ENCODE results near the gene CRCP.
A peak's percentile ranks its signal among the peaks of the same experiment; 100 is the strongest.
"Not testable (repeated sequence)": the region's sequence is repeated elsewhere in the genome, so short reads cannot be mapped to it uniquely, and the experiment has no call there.

CRCP gene

GRCh38 chr7:66099232-66099550 lies 15.5 kb upstream of the CRCP start:
- ATAC-seq (ENCODE audit: low read depth) (no peak), DNase-seq (ENCODE audit: low spot score) (no peak)
- Histone ChIP-seq H3K4me3 (ENCODE audit: severe bottlenecking) (no peak overlapping the region), H3K9me3 (ENCODE audit: severe bottlenecking) (no peaks in the 10 kb centered on the region), H3K27me3 (ENCODE audit: insufficient read depth, poor library complexity, severe bottlenecking) (no peaks in the 10 kb centered on the region), H3K36me3 (ENCODE audit: low read depth) (no peaks in the 10 kb centered on the region), H3K4me1 (ENCODE audit: insufficient read depth, poor library complexity, severe bottlenecking) (peaks cover 8% of the 10 kb centered on the region), H3K27ac (ENCODE audit: poor library complexity, severe bottlenecking) (peak overlapping the region; percentile 87)
- TF ChIP-seq CTCF (IDR thresholded peaks at IDR 0.05; ENCODE audit: poor library complexity, severe bottlenecking): no peak

GRCh38 chr7:66099551-66100407 lies 14.9 kb upstream of the CRCP start:
- ATAC-seq (ENCODE audit: low read depth) (peak; percentile 92), DNase-seq (ENCODE audit: low spot score) (peak; percentile 84)
- Histone ChIP-seq H3K27ac (ENCODE audit: poor library complexity, severe bottlenecking) (peak overlapping the region; percentile 87), H3K9me3 (ENCODE audit: severe bottlenecking) (no peaks in the 10 kb centered on the region), H3K36me3 (ENCODE audit: low read depth) (no peaks in the 10 kb centered on the region), H3K27me3 (ENCODE audit: insufficient read depth, poor library complexity, severe bottlenecking) (no peaks in the 10 kb centered on the region), H3K4me1 (ENCODE audit: insufficient read depth, poor library complexity, severe bottlenecking) (peaks cover 8% of the 10 kb centered on the region), H3K4me3 (ENCODE audit: severe bottlenecking) (peak overlapping the region; percentile 13)
- no peak for TF ChIP-seq CTCF (IDR thresholded peaks at IDR 0.05; ENCODE audit: poor library complexity, severe bottlenecking)

- TF ChIP-seq CTCF (IDR thresholded peaks at IDR 0.05; ENCODE audit: poor library complexity, severe bottlenecking): no peak
- Histone ChIP-seq H3K27me3 (ENCODE audit: insufficient read depth, poor library complexity, severe bottlenecking) (no peaks in the 10 kb centered on the region), H3K4me3 (ENCODE audit: severe bottlenecking) (peak overlapping the region; percentile 13), H3K36me3 (ENCODE audit: low read depth) (no peaks in the 10 kb centered on the region), H3K4me1 (ENCODE audit: insufficient read depth, poor library complexity, severe bottlenecking) (peaks cover 11% of the 10 kb centered on the region), H3K9me3 (ENCODE audit: severe bottlenecking) (no peaks in the 10 kb centered on the region), H3K27ac (ENCODE audit: poor library complexity, severe bottlenecking) (peak overlapping the region; percentile 87)
- no peak for DNase-seq (ENCODE audit: low spot score)
- 0 out of 3 replicates have a peak, but pooled peaks have one; percentile 2 for ATAC-seq (ENCODE audit: low read depth)
These were observed 14.1 kb upstream of the CRCP start for GRCh38 chr7:66100408-66101050.

DNA sequence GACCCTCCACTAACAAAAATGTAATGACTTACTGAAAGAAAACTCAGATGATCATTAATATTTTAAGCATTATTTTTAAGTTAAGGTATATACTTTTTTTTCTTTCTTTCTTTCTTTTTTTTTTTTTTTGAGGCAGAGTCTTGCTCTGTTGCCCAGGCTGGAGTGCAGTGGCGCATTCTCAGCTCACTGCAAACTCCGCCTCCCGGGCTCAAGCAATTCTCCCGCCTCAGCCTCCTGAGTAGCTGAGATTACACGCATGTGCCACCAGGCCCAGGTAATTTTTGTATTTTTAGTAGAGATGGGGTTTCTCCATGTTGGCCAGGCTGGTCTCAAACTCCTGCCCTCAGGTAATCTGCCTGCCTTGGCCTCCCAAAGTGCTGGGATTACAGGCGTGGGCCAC lies 12.5 kb upstream of the CRCP start:
- not testable (repeated sequence) for H3K9me3 ChIP-seq (ENCODE audit: severe bottlenecking); DNase-seq (ENCODE audit: low spot score); H3K36me3 ChIP-seq (ENCODE audit: low read depth); H3K27me3 ChIP-seq (ENCODE audit: insufficient read depth, poor library complexity, severe bottlenecking); ATAC-seq (ENCODE audit: low read depth); H3K4me3 ChIP-seq (ENCODE audit: severe bottlenecking); H3K27ac ChIP-seq (ENCODE audit: poor library complexity, severe bottlenecking)
- H3K4me1 ChIP-seq (ENCODE audit: insufficient read depth, poor library complexity, severe bottlenecking): peaks cover 27% of the 10 kb centered on the region

DNA sequence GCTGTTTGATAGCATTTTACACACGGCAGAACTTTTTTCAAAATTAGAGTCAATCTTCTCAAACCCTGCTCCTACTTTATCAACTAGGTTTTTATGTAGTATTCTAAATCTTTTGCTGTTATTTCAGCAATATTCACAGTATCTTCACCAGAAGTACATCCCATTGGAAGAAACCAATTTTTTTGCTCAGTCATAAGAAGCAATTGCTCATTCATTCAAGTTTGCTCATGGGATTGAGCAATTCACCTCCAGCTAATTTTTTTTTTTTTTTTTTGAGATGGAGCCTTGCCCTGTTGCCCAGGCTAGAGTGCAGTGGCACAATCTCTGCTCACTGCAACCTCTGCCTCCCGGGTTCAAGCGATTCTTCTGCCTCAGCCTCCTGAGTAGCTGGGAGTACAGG lies 10.7 kb upstream of the CRCP start:
- peak overlapping the region; percentile 59 for H3K27ac ChIP-seq (ENCODE audit: poor library complexity, severe bottlenecking)
- H3K36me3 ChIP-seq (ENCODE audit: low read depth); H3K9me3 ChIP-seq (ENCODE audit: severe bottlenecking); H3K4me3 ChIP-seq (ENCODE audit: severe bottlenecking); ATAC-seq (ENCODE audit: low read depth); H3K27me3 ChIP-seq (ENCODE audit: insufficient read depth, poor library complexity, severe bottlenecking); DNase-seq (ENCODE audit: low spot score): not testable (repeated sequence)
- peaks cover 33% of the 10 kb centered on the region for H3K4me1 ChIP-seq (ENCODE audit: insufficient read depth, poor library complexity, severe bottlenecking)
